Measurements from ENCODE around the gene PHLPP1. TPM values are rescaled to one million over a fixed set of nuclear protein-coding genes. Genes with fewer than 3 reads are reported as not detected.

PHLPP1 gene
- polyA plus RNA-seq, 1 experiment: 5.6 TPM

DNA sequence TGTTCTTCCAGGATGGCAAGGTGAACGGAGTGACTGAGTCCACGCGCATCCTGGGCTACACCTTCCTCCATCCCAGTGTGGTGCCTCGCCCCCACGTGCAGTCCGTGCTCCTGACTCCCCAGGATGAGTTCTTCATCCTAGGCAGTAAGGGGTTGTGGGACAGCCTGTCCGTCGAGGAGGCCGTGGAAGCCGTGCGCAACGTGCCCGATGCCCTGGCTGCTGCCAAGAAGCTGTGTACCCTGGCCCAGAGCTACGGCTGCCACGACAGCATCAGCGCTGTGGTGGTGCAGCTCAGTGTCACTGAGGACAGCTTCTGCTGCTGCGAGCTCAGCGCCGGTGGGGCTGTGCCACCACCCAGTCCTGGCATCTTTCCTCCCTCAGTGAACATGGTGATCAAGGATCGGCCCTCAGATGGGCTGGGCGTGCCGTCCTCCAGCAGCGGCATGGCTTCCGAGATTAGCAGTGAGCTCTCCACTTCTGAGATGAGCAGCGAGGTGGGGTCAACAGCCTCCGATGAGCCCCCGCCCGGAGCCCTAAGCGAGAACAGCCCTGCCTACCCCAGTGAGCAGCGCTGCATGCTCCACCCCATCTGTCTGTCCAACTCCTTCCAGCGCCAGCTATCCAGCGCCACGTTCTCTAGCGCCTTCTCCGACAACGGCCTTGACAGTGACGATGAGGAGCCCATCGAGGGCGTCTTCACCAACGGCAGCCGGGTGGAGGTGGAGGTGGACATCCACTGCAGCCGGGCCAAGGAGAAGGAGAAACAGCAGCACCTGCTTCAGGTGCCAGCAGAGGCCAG lies 263.1 kb downstream of the PHLPP1 start:
- TF ChIP-seq, protein P1, sequence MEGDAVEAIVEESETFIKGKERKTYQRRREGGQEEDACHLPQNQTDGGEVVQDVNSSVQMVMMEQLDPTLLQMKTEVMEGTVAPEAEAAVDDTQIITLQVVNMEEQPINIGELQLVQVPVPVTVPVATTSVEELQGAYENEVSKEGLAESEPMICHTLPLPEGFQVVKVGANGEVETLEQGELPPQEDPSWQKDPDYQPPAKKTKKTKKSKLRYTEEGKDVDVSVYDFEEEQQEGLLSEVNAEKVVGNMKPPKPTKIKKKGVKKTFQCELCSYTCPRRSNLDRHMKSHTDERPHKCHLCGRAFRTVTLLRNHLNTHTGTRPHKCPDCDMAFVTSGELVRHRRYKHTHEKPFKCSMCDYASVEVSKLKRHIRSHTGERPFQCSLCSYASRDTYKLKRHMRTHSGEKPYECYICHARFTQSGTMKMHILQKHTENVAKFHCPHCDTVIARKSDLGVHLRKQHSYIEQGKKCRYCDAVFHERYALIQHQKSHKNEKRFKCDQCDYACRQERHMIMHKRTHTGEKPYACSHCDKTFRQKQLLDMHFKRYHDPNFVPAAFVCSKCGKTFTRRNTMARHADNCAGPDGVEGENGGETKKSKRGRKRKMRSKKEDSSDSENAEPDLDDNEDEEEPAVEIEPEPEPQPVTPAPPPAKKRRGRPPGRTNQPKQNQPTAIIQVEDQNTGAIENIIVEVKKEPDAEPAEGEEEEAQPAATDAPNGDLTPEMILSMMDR (IDR thresholded peaks at IDR 0.05; ENCODE audit: low read depth, low read length): no peak
- H3K4me3 ChIP-seq (ENCODE audit: low read depth, low read length): no peak overlapping the region
- peak overlapping the region; percentile 21 for H3K27ac ChIP-seq (ENCODE audit: low read depth, low read length)
- CTCF ChIA-PET: interaction anchor here (0.7 to 7.9 kb wide), 4 partner anchors 84 to 392 kb away, joined by 3 to 211 read pairs (median 48); partner anchors contain the start of gene PHLPP1
- H3K27me3 ChIP-seq (ENCODE audit: control insufficient read depth, insufficient read depth, low read length): no peaks in the 10 kb centered on the region
- POLR2A ChIA-PET: interaction anchor here (0.6 to 0.7 kb wide), 2 partner anchors 195 to 264 kb away, joined by 3 read pairs; no protein-coding TSS in a partner anchor
- no peaks in the 10 kb centered on the region; the same call in 1 of the 2 replicates for H3K9me3 ChIP-seq (ENCODE audit: control insufficient read depth, insufficient read depth, low read length)
- DNase-seq (ENCODE audit: low read depth, low spot score): no peak

DNA sequence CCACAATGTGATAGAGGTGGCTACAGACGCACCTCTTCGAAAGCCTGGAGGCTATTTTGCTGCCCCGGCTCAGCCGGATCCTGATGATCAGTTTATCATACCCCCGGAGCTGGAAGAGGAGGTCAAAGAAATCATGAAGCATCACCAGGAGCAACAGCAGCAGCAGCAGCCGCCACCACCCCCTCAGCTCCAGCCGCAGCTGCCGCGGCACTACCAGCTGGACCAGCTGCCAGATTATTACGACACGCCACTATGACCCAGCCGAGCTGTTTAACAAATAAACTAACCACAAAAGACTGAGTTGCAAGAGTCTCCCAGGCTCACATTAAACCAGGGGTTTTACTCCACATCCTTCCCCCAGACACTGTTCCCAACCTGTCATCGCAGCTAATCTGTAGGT lies 263.8 kb downstream of the PHLPP1 start:
- ChIA-PET CTCF (interaction anchor here (0.8 to 7.9 kb wide), 6 partner anchors 85 to 554 kb away, joined by 3 to 211 read pairs (median 4); partner anchors contain the start of gene PHLPP1), POLR2A (interaction anchor here (0.6 kb wide), 1 partner anchor 264 kb away, joined by 3 read pairs; no protein-coding TSS in a partner anchor)
- H3K27me3 ChIP-seq (ENCODE audit: control insufficient read depth, insufficient read depth, low read length): no peaks in the 10 kb centered on the region
- peak overlapping the region; percentile 21 for H3K27ac ChIP-seq (ENCODE audit: low read depth, low read length)
- no peaks in the 10 kb centered on the region; the same call in 1 of the 2 replicates for H3K9me3 ChIP-seq (ENCODE audit: control insufficient read depth, insufficient read depth, low read length)
- TF ChIP-seq, protein P1 (IDR thresholded peaks at IDR 0.05; ENCODE audit: low read depth, low read length): no peak
- DNase-seq (ENCODE audit: low read depth, low spot score): peak; percentile 92
- no peak overlapping the region for H3K4me3 ChIP-seq (ENCODE audit: low read depth, low read length)

DNA sequence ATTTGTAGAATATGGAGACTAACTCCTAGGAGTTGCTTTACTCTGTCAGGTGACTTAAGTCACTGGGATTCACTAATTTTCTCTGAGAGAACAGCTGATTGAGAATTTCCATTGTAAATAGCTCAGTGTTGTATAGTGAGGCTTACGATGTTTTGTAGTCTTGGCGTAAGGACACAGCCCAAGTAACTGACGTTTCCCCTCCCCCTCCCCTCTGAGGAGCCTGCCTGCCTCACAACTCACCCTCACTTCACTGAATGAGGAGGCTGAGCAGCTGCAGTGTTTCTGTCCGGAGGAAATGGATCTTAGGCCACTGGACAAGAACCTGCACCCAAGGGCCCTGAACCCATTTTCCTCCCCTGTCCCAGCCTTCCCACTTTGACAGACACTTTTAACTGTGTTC lies 264.6 kb downstream of the PHLPP1 start:
- CTCF ChIA-PET: interaction anchor here (0.8 to 7.9 kb wide), 6 partner anchors 102 to 554 kb away, joined by 3 to 211 read pairs (median 14); partner anchors contain the start of gene PHLPP1
- POLR2A ChIA-PET: no interaction called here
- Histone ChIP-seq H3K27me3 (ENCODE audit: control insufficient read depth, insufficient read depth, low read length) (no peaks in the 10 kb centered on the region), H3K9me3 (ENCODE audit: control insufficient read depth, insufficient read depth, low read length) (no peaks in the 10 kb centered on the region; the same call in 1 of the 2 replicates), H3K4me3 (ENCODE audit: low read depth, low read length) (no peak overlapping the region), H3K27ac (ENCODE audit: low read depth, low read length) (no peak overlapping the region)
- DNase-seq (ENCODE audit: low read depth, low spot score): no peak
- TF ChIP-seq, protein P1 (IDR thresholded peaks at IDR 0.05; ENCODE audit: low read depth, low read length): no peak

DNA sequence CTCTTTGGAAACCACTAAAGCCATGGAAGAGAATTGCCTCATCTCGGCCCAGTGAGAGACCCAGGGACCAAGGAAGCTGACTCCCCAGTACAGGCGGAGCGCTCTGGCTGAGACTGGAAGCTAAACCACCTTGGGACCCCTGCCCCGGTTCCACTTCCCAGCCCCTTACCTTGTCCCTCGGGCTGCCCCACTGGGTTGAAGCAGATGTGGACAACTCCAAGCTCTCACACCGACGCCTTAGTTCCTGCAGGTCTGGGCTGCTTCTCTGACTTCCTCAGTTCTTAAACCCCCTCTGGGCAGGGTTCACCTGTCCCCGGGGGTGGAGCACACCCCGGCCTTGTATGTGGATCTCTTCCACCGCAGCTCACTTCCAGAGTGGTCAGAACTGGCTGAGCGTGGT lies 266.2 kb downstream of the PHLPP1 start:
- TF ChIP-seq, protein P1 (IDR thresholded peaks at IDR 0.05; ENCODE audit: low read depth, low read length): no peak
- H3K27ac ChIP-seq (ENCODE audit: low read depth, low read length): no peak overlapping the region
- ChIA-PET POLR2A (no interaction called here), CTCF (interaction anchor here (0.5 to 7.9 kb wide), 23 partner anchors 8 to 556 kb away, joined by 3 to 211 read pairs (median 5); partner anchors contain the start of gene PHLPP1)
- no peaks in the 10 kb centered on the region for H3K27me3 ChIP-seq (ENCODE audit: control insufficient read depth, insufficient read depth, low read length)
- no peak overlapping the region for H3K4me3 ChIP-seq (ENCODE audit: low read depth, low read length)
- no peaks in the 10 kb centered on the region; the same call in 1 of the 2 replicates for H3K9me3 ChIP-seq (ENCODE audit: control insufficient read depth, insufficient read depth, low read length)
- DNase-seq (ENCODE audit: low read depth, low spot score): no peak

Measured in AG04450 (cell line).